GM21825 (cell line): ENCODE measurements around the gene FSTL3.
"Not testable (repeated sequence)": the region's sequence is repeated elsewhere in the genome, so short reads cannot be mapped to it uniquely, and the experiment has no call there.

ENCODE experiments used
- ATAC-seq: cut with Tn5 transposase; IDR thresholded peaks from one replicate; pipeline ENCODE4 v1.9.1; 2021; ENCODE audit warnings: mild to moderate bottlenecking, moderate library complexity; ENCODE audit not compliant: unreplicated experiment

FSTL3 gene

DNA sequence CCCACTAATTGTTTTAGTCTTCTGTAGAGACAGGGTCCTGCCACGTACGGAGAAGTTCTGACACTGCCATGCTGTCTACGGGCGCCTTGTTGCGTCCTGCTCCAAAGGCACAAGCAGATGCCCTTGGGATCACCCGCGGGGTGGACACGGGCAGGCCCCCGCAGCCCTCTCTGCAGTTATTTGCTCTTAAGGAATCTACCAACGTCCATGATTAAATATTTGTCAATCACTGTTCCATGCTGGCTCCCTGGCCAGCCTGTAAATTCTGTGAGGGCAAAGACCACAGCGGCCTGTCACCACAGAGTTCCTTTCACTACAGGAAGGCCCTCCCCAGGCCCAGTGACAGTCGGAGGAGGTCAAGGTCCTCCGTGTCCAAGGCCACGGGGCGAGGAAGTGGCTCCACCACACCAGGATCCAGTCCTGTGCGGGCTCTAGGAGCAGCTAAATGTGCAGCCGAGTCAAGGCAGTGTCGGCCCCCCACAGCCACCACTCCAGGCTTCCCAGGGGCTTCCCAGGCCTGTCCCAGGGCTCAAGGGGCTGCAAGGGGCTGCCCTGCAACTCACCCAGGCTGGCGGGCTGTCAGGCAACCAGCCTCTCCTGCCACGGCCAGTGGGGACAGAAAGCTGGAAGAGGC is 15.3 kb upstream of the FSTL3 start:
- no peak for ATAC-seq

DNA sequence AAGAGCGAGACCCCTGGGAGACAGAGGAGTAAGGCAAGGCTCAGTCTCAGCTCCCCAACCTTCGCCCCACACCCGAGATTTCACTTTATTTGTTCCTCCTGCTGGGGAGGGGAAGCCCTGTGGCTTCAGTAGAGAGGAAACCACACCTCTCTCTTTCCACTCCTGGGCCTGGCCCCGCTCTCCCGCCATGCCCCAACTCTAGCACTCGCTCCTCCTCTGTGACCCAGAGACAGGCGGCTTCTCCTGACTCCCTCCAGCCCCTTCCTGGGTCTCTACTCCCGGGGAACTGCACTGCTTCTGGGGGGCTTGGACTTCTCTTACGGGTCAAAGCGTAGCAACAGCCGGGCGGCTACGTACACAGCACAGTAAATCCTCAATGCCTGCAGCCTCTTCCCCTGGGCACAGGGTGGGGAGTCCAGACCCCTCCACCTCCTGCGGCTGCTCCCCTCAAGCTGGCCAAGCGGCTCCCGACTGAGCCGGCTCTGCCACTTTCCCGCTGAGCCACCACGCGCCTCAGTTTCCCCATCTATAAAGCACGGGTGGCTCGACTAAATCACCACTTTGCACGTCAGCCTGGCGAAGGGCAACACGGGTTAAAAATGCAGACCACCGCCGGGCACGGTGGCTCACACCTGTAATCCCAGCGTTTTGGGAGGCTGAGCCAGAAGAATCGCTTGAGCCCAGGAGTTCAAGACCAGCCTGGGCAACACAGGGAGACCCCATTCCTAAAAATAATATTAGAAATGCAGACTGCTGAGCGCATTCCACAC is 14.6 kb upstream of the FSTL3 start:
- peak; percentile 26 for ATAC-seq

DNA sequence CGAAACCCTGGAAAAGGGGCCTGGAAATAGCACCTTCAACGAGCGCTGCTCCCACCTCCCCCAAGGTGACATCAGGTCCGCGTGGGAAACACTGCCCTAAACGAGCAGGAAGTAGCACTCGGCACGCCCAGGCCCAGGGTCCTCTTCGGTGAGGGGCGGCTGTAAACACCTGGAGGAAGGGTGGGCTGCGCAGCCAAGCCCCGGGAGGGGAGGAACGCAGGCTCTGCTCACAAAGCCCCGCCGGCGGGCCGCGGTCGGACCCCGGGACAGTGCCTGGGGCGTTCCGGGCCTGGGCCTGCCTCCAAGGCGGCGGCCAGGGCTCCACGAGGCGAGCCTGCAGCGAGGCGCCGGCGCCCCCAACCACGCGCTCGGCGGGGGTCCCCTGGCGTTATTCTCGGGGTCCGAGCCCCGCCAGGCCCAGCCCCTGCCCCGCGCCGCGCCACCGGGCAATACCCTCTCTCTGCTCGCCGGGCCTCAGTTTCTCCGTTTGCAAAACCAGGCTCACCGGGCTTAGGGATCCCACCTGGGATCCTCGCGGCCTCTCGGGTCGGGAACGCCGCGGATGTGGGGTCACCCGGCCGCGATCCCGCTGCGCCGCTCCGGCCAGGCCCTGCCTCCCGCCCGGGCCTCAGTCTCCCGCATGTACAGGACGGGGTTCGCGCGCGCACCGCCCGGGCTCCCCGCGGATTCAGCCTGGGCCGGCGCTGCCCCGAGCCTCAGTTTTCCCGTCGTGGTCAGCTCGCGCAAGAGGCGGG is 13.8 kb upstream of the FSTL3 start:
- ATAC-seq: no peak

DNA sequence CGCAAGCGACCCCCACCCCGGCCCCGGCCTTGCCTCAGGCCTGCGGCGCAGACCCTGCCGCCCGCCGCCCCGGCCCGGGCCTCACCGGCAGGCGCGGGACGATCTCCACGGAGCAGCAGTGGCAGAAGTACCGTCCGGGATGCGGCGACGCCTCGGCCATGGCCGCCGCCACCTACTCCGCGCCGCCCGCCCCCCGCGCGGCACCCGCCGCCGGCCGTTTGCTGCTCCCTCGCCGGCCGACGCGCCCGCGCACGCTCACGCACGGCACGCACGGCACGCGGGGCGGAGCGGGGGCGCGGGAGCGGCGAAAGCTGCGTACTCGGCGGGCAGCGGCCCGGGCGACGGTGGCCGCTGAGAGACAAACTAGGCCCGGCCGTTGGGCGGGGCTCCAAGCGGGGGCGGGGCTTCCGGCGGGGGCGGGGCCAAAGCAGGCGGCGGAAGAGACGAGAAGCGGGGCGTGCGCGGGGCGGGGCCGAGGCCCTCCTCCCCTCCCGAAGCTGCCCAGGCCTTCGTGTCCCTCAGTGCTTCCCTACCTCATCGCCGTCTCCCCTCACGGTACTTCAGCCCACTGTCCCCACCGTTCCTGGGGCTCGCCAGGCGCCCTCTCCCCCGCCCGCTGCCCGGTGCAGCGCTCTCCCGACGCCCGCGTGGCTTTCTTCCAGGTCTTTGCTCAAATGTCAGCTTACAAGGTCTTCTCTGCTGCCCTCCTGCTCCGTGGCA is 13.1 kb upstream of the FSTL3 start, which contains the start of gene RNF126:
TSS of gene RNF126 (minus strand) at position 253 of the 720 bp plus-strand sequence. CDS start at position 160, 93 bp downstream.
- ATAC-seq: peak; percentile 44

DNA sequence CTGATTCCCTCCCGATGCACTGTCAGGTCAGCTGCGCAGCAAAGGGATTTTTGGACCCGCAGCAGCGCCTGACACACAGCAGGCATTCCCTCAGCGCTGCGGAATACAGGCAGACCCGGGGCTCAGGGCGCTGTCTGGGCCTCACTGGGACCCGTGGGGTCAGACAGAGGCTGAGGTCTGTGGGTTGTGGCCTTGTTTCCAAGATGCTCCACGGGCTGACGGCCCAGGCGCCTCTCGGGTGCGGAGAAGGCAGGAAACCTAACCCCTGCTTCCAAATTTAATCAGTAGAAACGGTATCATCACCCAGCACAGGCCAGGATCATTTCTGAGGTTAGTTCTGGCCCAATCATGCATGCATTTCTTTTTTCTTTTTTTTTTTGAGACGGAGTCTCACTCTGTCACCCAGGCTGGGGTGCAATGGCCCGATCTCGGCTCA is 12.5 kb upstream of the FSTL3 start:
- ATAC-seq: no peak

DNA sequence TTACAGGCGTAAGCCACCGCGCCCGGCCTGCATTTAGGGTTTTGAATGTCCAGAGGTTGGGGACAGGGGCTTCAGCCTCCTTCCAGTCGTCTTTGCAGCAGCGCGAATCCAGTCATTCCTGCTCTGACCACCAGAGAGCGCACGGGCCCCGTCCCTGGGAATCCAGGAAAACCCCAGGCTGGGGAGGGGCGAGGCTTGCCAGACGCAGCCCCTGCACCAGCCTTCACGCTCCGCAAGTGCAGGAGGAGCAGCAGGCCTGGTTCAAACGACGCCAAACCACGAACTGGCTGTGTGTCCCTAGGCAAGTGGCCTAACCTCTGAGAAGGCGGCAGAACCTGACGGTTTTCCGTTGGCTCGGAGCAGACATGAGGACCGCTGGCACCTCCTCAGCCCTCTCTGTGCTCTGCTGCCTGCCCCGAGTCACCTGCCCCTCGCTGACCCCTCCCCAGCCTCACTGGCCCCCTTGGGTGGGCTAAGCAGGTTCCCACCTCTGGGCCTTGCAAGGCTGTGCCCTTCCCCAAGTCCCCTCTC is 11.2 kb upstream of the FSTL3 start:
- ATAC-seq: no peak

DNA sequence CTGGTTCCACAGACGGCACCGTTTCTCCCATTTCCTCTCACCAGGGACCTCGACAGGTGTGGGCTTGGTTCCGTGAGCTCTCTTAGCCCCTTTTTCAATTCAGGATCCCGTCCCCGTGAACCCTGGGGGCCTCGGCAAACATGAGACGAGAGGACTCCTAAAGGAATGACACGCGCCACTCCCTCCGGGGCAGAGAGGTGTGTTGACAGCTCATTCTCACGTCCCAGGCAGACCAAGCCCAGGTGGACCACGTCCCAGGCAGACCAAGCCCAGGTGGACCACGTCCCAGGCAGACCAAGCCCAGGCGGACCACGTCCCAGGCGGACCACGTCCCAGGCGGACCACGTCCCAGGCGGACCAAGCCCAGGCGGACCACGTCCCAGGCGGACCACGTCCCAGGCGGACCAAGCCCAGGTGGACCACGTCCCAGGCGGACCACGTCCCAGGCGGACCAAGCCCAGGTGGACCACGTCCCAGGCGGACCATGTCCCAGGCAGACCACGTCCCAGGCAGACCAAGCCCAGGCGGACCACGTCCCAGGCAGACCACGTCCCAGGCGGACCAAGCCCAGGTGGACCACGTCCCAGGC is 9.1 kb upstream of the FSTL3 start:
- not testable (repeated sequence) for ATAC-seq

DNA sequence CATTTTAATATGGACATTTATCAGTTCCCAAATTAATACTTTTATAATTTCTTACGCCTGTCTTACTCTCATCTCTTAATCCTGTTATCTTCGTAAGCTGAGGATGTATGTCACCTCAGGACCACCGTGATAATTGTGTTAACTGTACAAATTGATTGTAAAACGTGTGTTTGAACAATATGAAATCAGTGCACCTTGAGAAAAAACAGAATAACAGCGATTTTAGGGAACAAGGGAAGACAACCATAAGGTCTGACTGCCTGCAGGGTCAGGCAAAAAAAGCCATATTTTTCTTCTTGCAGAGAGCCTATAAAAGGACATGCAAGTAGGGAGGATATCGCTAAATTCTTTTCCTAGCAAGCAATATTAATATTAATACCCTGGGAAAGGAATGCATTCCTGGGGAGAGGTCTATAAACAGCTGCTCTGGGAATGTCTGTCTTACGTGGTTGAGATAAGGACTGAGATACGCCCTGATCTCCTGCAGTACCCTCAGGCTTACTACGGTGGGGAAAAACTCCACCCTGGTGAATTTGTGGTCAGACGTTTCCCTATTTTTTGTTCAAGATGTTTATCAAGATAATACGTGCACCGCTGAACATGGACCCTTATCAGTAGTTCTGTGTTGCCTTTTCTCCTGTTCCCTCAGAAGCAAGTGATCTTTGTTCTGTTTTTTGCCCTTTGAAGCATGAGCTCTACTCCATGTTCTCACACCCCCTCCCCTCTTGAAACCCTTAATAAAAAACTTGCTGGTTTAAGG is 7.3 kb upstream of the FSTL3 start:
- not testable (repeated sequence) for ATAC-seq

DNA sequence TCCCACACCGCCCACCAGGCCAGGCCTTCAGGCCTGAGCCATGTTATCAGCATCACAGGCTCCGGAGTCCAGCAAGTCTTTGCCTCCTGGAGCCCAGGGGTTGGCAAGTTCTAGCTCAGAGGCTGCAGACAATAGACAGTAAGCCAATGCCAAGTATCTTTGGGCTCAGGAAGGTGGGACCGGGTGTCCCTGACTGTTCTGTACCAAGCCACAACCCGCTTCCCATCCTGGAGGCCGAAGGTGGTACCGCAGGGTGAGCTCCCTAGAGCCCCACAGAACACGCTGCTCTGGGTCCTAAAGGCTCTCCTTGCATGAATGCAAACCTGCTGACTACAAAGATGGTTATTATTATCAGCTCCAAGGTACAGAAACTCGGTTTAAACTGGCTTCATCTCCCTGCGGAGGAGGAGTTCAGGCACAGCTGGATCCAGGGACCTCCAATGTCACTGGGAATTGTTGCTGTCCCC is 5.5 kb upstream of the FSTL3 start:
- ATAC-seq: no peak

DNA sequence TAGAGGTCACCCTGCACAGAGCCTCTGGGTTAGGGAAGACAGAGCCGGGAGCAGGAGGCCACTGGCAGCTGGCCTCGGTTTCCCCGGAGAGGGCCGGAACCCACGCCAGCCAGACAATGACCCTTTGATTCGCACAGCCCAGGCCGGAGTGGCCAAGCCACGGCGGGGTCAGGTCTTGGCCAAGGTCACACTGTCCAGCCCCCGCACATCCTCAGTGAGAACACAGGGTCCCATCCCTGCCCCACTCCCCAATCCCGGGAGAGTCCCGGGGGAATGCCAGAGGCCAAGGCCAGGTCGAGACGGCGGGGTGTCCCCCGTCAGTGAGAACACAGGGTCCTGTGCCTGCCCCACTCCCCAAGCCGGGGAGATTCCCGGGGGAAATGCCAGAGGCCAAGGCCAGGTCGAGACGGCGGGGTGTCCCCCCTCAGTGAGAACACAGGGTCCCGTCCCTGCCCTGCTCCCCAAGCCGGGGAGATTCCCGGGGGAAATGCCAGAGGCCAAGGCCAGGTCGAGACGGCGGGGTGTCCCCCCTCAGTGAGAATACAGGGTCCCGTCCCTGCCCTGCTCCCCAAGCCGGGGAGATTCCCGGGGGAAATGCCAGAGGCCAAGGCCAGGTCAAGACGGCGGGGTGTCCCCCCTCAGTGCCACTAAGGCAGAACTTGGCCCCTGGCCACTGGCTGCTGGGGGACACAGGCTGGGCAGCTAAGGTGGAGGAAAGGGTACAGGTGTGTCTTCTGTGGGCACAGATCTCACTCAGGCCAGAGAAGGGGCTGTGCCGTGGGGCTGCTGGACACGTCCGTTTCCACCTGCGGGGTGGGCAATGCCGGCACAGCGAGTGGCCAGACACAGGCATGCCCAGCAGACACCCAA is 1.7 kb upstream of the FSTL3 start:
- no peak for ATAC-seq

DNA sequence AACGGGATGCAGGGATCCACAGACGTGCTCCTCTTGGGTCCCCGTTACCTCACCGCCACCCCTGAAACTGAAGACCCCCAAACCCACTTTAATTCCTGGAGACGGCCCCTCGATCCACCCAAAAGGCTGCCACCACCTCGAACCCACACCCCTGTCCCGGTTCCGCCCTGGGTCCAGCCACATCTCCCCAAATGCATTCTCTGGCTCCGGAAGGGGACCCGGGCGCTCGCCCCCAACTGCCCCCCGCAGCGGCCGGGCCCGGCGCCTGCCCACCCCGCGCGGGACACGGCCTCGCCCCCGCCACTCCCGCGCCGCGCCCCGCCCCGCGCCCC is 219 bp upstream of the FSTL3 start:
- ATAC-seq: no peak

DNA sequence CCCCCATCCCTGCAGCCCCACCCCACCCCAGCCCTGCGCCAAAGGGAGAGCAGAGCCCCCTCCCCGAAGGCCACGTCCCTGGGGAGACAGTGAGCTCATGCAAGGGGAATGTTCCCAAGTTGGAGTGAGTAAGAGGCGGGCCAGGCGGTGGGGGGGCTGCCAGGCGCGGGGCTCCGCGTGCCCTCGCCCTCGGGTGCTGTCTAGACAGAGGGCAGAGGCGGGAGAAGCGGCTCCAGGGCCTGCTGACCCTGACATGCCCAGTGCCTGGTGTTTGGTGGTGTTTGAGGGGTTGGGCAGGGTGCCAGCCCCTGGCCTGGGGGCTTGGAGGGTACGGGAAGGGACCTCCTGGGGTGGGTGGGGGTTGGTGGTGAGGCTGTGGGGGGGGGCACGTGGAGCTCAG is 1.0 kb downstream of the FSTL3 start:
- no peak for ATAC-seq

DNA sequence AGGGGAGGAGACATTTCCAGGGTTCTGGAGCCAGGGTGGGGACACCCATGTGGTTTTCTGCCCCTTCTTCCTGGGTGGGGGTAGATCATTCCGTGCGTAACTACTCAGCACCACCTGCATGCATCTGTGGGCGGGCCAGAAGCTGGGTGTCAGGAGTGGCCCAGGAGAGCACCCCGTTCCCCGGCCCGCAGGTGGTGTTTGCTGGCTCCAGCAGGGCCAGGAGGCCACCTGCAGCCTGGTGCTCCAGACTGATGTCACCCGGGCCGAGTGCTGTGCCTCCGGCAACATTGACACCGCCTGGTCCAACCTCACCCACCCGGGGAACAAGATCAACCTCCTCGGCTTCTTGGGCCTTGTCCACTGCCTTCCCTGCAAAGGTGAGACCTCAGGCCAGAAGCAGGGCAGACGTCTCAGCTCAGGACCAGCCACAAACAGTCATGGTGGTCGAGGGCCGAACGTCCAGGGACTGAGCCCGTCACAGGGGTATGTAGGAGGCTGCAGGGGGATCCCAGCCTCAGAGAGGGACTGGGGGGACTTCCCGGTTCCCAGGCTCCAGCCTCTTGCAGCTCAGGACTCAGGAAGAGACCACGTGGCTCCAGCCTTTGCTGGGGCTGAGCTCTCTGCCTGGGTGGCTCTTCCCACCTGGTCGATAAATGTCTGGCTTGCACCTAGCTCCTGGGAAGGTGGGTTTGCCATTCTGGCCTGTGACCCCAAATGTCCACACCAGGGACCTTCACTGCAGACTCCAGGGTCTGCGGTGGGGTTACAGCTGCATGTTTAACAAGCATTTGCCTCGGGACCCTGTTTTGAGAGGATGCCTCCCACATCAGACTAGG is 1.6 kb downstream of the FSTL3 start:
- no peak for ATAC-seq

DNA sequence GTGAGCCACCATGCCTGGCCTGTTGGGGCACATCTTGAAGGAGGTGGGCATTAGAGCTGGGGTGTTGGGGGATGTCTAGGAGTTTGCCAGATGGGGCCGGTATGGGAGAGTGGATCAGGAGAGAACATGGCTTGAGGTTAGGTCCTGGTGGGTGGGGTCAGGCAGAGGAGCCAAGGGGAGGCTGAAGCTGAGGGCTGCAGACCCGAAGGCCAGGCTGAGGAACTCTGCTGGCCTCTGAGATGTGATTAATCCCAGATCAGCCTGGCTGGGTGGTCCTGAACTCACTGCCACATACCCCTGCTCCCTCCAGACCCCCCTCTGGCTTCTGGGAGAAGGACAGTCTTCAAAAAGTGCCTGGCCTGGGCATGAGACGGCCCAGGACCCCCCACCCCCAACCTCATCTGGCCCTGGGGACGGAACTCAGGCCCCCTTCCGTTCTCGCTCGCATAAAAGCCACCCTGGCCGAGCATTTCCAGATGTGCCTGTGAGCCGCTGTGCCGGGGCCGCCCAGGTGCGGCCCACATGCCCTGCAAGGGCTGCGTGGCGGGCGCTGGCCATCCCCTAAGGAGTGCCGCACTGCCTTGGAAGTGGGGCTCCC is 2.7 kb downstream of the FSTL3 start:
- no peak for ATAC-seq

DNA sequence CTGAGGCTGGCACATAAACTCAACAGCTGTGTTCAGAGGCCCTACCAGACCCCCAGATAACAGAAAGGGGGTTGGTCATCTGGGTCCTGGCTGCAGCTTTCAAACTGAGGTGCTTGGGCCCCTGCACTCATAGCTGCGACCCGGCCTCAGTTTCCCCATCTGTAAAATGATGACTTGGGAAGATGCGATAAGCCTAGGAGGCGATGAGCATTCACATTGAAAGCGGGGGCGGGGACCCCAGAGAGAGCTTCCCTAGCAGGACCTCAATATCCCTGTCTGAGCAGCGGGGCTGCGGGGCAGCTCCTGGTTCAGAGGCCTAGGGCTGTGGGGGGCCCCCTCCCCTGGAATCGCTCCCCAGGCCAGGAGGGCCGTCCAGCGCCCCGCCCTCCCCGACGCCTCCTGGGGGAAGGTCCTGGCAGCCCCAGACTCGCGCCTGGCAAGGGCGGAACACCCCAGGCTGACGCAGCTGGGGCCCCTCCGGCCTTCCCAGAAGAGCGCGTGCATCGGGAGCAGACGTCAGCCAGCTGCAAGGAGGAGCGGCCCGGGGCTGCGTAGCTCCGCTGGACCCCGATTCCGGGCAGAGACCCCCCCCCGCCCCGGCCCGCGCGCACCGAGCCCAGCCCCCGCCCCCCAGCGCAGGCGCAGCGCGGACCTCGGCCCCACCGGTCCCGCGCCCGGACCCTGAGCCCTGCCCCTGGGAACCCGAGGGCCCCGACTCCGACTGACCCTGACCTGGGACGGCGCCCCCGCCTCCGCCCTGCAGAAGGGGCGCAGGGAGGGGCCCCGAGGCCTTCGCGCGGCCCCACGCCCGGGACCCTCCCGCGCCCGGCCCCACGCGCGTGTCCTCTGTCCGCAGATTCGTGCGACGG is 3.5 kb downstream of the FSTL3 start:
- ATAC-seq: peak; percentile 7

DNA sequence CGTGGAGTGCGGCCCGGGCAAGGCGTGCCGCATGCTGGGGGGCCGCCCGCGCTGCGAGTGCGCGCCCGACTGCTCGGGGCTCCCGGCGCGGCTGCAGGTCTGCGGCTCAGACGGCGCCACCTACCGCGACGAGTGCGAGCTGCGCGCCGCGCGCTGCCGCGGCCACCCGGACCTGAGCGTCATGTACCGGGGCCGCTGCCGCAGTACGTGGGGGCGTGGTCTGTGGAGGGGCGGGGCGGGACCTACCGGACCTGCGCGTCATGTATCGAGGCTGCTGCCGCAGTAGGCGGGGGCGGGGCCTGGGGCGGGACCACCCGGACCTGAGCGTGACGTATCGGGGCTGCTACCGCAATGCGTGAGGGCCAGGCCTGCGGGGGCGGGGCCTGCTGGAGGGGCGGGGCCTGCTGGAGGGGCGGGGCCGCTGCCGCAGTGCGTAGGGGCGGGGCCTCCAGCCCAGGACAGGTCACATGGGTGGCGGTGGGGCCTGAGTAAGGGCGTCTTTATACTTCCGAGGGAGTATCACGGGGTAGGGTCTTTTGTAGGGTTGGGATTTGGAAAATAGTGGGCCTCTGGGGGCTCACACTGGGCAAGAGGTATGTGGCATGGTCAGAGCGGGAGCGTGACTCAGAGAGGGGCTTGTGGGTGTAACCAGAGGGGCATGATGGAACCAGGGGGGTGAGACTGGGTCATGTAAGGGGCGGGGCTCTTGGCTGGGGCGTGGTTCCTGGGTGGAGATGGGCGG is 4.3 kb downstream of the FSTL3 start:
- ATAC-seq: peak; percentile 69
